PC-9 (cell line): Measurements from ENCODE around the gene TUBG1.

Experiments
- EZH2 ChIP-seq: fragments of 200-600 bp; sonication (generic); IDR thresholded peaks from 2 replicates; pipeline ENCODE4 v1.8.0; 2017; ENCODE audit warnings: antibody characterized with exemption, low read depth
- TF ChIP-seq, protein P1 (sequence below): fragments of 200-600 bp; sonication (generic); conservative IDR thresholded peaks from 2 replicates; pipeline ENCODE4 v1.6.1; 2017; ENCODE audit warnings: mixed run types, antibody characterized with exemption, mild to moderate bottlenecking, moderate library complexity

- TF ChIP-seq, protein P1, sequence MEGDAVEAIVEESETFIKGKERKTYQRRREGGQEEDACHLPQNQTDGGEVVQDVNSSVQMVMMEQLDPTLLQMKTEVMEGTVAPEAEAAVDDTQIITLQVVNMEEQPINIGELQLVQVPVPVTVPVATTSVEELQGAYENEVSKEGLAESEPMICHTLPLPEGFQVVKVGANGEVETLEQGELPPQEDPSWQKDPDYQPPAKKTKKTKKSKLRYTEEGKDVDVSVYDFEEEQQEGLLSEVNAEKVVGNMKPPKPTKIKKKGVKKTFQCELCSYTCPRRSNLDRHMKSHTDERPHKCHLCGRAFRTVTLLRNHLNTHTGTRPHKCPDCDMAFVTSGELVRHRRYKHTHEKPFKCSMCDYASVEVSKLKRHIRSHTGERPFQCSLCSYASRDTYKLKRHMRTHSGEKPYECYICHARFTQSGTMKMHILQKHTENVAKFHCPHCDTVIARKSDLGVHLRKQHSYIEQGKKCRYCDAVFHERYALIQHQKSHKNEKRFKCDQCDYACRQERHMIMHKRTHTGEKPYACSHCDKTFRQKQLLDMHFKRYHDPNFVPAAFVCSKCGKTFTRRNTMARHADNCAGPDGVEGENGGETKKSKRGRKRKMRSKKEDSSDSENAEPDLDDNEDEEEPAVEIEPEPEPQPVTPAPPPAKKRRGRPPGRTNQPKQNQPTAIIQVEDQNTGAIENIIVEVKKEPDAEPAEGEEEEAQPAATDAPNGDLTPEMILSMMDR, result no peak
- no peak for TF ChIP-seq EZH2
Observed at GRCh38 chr17:42563543-42563942, 45.9 kb upstream of the TUBG1 start.
